Central memory CD4-positive, alpha-beta T cell (primary cell): Measurements from ENCODE around the gene AFAP1.
A peak's percentile ranks its signal among the peaks of the same experiment; 100 is the strongest.

Source experiments
- DNase-seq: peaks from one replicate; pipeline ENCODE4 v3.0.0; 2022

AFAP1 gene

DNA sequence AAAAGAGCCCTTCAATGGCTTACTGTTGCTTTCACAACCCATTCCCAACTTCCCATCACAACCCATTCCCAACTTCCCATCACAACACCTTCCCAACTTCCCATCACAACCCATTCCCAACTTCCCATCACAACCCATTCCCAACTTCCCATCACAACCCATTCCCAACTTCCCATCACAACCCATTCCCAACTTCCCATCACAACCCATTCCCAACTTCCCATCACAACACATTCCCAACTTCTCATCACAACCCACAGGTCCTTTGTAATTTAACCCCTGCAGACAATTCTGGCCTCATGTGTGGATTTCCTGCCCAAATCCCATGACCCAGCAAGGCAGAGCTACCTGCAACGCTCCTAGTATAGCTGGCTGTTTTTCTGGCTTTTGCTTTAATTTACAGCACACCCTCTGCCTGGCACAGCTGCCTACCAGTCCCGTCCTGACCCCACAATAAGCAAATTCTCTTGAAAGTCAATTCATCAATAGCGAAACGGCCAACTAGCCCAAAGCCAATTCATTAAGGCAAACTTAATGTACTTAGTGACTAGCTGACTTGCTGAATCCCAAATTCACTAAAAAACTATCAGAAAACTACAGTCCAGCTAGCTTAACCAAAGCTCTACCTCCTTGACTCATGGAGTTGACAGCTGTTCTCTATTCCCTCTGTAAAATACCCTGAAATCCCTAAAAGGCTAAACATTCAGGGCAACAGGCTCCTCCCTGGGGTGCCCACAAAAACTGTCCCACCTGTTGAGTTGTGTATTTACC lies 75.6 kb downstream of the AFAP1 start:
- DNase-seq = peak; percentile 50

DNA sequence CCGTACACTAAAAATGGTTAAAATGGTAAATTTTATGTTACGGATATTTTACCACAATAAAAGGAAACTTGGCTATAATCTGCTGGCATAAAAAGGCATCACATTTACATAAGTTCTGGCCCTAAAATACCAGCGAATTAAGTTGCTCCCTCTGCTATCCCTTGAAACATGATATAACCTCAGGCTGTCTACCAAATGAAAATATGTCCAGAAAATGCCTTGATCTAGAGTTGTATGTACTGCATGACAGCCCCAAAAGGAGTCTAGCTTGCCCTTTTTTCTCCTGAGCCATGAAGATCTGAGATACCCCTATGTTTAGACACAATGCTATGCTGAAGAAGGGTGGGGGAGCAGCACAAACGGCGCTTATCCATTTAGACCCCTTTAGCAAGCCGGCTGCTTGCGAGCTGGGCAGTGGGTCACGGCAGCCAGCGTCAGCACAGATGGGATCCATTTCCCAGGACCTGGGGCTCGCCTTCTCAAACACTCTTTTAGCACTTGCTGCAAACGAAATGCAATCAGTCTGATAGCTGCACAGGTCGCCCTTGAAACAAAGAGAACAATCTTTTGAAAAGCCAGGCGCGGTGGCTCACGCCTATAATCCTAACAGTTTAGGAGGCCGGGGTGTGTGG lies 77.0 kb downstream of the AFAP1 start:
- DNase-seq = no peak

DNA sequence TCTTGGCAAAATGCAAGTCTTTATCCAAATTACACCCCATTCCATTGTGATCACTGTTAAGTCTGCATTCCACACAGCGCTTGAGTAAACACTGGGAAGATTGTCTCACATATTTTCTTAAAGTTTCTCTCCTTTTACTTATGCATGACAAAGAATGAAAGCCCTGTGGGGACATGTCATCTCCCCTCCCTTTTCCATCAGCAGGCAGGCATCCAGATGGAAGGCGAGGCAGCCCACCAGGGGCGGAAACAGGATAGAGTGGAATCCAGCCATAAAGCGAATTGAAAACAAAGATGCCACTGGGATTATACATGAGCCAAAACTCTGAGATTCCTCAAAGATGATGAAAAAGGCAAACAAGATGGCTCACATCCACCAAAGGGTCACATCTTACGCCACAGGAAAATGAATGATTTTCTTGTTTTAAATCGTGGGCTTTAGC lies 78.2 kb downstream of the AFAP1 start:
- no peak for DNase-seq

DNA sequence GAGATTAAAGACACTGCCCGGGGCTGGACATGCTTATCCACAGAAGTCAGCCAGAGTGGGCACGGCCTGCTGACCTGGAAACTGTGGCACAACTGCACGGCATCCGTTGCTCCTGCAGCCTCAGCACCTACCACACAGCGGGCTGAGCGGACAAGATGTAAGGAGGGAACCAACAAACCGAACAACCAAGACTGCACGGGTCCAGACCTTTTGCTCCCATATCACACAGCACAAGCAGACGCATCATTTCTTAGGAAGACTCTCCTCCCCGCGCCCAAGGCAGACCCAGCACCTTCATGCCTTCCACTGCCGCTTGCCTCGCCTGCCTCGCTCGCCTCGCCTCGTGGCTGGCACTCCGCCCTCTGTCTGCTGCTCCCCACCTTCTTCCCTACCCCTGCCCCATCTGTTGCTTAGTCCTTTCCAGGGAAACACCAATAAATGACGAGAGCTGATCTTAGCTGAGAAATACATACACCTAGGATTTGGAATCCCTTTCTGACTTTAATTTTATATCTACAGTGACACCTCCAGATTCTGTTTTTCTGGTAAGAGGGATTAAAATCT lies 79.0 kb downstream of the AFAP1 start:
- DNase-seq = no peak

DNA sequence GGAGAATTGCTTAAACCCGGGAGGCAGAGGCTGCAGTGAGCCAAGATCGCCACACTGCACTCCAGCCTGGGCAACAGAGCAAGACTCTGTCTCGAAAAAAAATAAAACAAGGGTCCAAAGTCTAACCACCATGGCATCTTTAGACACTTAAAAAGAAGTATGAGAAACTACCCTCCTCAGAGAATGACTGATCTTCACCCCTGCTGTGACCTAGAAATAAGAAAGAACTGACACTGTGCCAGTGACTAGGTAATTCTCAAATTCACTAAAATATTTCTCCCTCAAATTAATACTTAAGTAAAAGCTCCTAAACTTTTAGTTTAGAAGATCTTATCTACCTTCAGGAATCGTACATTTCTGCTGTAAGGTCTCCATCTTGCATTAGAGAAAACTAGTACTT lies 80.3 kb downstream of the AFAP1 start:
- no peak for DNase-seq

DNA sequence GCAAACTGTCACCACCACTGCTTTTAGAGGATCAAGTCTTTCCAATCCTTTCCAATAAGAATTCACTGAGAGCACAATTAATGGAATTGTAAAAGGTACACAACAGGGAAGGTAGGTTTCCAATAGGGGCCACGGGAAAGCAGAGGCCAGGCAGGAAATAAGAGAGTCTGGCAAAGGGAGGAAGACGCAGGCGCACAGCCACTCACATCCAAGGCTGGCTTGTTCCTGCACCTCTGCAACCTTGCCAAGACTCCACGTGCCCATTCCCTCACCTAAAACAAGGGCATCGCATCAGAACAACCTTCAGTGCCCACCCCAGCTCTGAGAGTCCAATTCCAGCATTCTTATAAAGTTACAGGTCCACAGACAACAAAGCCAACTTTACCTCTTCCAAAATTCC lies 81.2 kb downstream of the AFAP1 start:
- DNase-seq = no peak

DNA sequence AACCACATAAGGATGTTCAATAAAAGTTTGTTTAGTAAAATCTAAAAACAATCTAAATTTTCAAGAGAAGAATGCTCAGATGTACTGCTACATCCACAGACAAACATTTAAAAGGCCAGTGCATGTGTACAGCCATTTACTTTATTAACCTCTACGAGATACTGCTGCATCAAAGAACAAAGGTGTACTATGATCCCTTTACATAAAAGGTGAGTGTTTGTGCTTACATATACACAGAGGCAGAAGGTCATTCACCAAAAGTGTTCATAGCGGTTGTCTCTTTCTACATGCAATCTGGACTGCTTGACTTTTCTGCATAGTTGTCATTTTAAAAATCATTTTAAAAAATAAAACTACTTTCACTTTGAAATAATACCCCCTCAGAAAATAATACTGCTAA lies 81.7 kb downstream of the AFAP1 start:
- DNase-seq = no peak

DNA sequence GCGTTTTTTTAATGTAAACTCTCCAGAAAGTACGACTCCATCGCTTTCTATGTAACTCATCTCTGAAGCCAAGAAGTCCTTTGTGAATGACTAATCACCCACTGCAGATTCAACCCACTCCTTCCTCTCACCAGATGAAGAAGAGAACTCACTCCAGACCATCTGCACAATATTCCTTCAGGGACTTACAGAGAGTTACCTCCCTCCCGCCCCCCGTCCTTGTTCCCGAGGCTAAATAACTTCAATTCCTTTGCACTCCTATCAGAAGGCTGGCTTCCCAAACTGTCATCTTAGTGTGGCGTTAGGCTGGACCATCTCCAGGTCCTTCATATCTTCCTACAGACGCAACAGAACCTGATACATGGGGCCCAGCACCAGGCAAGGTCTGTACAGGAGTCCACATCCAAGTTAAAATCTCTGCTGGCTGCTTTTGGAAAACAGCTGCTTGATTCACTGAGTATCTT lies 82.4 kb downstream of the AFAP1 start:
- no peak for DNase-seq

DNA sequence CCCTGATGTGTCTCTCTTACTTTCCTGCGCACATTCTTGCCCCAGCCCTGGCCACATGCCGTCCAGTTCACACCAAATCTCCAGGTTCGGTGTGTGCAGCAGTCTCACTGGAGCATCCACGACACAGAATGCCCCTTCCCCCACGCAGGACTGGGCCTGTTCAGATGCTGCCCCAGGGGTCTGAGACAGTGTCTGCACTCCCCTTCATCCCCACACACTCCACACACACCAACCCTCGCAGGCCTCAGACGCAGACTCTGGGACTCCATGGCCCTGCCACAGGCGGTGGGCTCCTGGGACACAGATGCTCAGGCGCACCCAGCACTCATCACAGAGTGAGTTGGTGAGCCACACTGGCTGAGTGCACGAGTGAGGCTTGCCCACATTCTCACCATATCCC lies 83.9 kb downstream of the AFAP1 start:
- DNase-seq = no peak

DNA sequence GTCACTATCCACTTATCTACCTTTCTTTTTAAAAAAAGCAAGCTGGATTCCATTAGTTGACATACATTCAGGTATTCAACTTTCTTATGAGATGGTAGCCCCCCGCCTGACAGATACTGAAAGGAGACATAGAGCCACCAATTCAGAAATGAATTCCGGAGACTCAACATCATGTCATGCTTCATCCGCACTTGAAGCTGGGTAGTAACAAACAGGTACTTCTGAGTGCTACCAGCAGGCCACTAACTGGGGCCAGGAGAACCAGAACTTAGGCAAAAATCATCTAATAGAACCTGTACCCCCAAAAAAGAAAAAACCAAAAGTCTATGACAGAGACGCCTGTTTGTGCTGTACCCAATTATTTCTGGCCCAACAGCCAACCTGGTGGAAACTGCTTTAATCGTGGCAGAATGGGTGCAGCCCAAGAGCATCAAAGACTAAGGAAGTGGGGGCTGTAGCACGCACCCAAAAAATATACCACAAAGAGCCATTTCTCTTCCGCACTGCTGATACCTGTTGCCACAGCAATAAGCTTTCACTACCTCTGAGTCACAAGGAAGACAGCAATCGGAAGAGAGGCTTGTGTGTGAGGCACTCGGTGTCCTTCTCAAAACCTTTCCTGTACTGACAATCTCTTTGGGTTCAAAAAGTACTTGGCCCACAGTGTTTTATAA lies 84.8 kb downstream of the AFAP1 start:
- DNase-seq = peak; percentile 93

DNA sequence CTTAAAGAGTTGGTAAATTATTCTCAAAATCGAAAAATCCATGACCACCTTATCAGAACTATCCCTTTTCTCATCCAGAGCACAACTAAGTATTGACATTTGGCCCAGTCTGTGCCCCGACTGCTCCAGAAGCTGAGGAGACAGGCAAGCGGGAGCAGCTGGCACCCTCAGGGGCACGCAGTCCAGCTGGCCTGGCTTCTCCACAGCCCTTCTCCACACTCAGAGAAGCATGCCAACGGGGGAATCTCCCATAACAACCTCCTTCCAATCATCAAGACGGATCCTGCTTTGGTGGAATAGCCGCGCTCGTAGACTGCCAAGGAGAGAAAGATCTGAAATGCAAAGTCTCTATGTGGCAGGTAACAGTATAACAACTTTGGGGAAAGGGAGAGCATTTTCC lies 85.4 kb downstream of the AFAP1 start:
- no peak for DNase-seq

DNA sequence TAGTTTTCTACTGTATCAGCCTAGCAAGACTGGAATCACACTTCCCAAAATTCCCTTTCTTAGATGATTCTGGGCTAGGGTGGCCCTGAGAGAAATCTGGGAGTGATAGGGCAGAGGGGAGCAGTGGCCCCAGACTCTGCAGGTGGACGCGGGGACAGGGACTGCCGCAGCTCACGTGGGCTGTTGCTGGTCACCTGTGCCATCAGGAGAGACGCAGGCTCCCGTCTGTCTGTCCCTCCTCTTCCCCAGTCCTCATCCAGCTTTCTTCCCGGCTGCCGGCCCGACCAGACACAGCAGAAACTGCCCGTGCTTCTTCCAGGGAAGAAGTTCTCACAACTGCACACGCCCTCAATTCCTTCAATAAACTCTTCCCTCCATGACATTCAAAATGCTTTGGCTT lies 86.4 kb downstream of the AFAP1 start:
- no peak for DNase-seq

DNA sequence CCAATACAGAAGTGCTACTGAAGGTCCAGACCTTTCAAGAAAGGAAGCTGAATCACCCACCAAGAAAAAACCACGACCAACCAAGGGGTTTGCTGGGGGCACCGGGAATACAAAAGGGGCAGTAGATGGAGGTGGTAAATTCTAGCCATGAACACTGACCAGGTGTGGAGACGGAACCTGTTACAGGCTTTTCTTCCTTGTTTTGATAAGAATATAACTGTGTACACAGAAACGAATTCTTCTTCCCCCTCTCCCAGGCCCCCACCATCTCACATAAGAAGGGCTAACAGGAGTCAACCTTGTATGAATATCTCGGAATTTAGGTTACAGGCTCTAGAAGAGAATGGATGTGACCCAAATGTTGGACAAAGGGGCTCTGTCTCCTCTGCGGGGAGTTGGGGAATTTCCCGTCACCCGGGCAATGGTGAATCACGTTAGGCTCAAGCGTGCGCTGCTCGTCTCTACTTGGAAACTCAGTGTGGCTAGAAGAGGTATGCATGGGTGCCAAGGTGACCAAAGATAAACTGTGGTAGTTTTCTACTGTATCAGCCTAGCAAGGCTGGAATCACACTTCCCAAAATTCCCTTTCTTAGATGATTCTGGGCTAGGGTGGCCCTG lies 87.0 kb downstream of the AFAP1 start:
- no peak for DNase-seq

DNA sequence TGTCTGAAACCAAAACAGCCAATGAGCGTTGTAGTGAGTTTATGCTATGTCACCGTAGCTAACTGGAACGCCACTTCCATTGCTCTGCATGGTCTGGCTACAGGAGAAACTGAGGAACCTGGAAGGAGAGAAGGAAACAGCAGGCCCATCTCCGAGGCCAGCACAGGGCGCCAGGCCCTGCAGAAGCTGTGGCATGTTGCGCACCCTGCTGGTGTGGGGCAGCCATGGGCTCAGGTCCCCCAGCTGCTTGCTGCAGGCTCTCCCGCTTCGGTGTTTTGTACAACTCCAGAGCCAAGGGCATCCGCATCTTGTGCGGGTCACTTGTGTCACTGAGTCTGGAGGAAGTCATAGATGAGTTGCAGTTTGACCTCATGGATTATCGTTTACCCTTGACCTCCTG lies 89.2 kb downstream of the AFAP1 start:
- DNase-seq = no peak

DNA sequence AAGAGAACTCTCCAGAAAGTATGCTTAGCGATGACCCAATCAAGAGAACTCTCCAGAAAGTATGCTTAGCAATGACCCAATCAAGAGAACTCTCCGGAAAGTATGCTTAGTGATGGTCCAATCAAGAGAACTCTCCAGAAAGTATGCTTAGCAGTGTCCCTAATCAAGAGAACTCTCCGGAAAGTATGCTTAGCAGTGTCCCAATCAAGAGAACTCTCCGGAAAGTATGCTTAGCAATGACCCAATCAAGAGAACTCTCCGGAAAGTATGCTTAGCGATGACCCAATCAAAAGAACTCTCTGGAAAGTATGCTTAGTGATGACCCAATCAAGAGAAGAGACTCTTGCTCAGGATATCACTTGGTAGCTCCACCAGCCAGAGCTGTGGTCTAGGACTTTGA lies 92.5 kb downstream of the AFAP1 start:
- no peak for DNase-seq

DNA sequence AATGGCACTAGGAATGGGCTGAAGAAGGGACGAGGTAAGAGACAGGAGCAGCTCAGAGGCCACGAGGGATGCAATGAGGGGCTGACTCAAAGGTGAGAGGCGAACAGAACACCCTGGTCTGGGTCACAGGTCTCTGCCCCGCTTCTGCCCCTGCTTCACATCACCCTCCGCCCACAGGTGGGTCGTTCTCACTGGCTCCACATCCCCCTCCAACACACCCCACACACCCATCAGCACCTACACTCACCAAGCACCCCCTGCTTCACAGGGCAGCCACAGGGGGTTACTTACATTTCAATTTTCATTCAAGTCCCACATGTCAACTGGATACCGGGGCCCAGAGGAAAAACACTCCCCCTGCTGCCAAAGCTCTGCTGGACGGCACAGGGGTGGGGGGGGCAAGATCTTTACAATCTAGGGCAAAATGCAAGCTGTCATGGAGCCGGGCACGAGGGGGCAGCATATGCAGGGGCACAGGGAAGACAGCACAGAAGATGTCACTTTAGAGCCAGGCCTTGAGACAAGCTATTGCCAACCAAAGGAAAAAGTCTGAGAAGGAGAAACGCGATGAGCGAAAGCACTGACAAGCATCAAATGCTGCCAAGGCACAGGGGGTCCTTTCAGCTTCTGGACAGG lies 94.0 kb downstream of the AFAP1 start:
- DNase-seq = no peak

DNA sequence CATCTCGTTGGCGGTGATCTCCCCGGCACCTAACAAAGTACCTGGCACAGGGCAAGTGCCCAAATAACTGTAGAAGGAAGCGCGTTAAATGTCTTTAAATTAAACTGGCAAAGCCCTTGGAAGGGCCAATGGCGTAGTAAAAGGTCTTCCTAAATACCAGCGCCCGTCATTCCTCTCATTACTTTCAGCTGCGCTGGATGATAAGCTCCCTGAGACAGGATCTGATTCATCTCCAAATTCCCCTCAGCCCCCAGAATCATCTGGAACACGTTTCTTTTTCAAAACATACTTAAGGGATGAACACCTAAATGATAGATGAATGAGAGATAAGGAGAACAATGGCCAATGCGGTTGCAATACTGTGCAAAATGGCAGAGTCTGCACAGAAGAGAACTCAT lies 95.1 kb downstream of the AFAP1 start:
- no peak for DNase-seq

DNA sequence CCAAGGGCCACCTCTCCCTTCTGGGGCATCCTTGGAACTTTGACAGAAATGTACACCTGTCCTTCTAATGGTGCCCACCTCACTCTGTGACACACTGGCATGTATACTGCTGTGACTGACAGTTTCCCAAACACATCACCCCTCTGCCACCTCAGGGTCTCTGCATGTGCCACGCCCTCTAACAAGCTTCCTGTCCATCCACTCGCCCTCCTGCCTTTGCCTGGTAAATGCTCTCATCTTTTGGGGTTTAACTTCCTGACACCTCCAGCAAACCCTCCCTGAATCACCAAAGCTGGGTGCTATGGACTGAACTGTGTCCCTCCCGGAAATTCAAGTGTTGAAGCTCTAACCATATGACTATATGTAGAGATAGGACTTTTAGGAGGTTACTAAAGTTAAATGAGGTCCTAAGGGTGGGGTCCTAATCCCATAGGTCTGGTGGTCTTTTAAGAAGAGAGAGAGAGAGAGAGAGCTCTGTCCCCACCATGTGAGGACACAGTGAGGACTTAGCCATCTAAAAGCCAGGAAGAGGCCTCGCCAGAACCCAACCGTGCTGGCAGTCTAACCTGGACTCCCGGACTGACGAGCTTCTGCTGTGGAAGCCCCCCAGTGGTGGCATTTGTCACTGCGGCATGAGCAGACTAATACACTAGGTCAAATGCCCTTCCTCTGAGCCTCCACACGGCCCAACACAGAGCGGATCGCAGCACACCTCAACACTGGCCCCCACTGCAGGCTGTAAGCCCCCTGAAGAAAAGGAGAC lies 95.6 kb downstream of the AFAP1 start:
- DNase-seq = peak; percentile 56

DNA sequence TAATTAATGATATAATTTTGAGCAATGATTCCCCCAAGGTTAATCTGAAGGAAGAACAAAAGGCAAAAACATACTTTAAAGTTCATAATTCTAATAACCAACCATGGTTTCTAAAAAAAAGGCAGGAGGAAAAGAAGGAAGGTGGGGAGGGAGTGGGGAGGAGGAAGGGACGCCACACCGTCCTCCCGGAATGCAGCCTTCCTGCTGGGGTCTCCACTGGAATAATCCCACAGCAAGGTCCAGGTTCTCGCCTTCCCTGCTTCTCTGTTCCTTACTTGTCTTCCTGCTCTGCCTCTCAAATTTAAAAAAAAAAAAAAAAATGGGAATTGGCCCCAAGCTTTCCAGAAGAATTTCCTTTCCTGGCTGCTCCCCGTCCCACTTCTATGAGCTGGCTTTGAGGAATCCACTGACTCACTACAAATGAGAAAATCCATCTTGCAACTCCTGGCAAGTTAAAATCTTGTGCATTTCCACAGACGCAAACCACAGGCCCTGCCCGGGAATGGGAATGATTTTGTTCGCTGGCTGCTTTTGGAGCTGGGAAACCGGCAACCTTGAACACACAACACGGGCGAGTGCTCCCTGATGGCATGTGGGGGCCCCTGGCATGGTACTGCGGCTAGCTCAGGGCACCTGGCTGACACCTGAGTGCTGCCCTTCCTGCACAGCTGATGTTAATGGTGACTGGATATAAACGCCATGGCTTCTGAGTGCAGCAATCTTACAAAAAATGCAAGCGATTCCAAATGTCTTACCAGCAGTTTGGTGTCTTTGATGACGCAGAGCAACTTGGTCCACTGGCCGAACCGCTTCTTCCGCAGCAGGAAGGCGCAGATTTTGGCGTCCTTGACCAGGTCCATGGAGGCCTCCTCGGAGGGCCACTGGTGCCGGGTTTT lies 97.0 kb downstream of the AFAP1 start:
- DNase-seq = no peak

DNA sequence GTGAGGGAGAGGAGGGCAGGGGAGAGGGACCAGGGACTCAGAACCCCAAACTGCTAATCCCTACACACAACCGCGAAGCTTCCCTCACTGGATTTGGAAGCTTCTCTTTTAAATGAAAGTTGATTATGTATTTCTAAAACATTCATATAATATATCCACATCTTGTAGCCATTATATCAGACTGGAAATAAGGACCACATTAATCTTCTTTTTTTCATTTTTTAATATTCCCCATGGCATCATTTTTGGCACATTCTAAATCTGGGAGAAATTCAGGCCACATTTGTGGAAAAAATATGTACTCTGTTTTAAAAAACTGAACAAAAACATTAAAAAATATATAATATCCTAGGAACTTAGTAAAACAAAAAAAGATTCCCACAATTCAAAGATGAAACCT lies 97.8 kb downstream of the AFAP1 start:
- no peak for DNase-seq

DNA sequence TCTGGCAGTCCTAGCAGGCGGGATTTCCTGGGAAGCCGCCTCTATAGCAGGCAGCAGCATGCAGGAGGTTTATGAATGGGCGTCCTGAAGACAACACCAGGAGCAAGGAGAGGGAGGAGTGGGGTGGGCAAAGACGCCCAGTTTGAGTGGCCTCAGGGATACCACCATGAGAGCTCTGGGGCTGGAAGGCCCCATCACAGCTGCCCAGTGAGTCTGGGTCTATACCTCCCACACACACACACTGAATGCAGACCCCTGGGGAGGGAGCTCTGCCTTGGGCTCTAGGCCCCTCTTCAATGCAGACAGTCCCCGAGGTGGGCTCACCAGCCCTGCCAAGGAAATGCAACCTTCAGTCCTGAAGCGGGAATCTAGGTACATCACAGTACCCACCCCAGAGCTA lies 98.6 kb downstream of the AFAP1 start:
- DNase-seq = no peak
